ENCODE results near the gene TGFA.

TGFA gene

DNA sequence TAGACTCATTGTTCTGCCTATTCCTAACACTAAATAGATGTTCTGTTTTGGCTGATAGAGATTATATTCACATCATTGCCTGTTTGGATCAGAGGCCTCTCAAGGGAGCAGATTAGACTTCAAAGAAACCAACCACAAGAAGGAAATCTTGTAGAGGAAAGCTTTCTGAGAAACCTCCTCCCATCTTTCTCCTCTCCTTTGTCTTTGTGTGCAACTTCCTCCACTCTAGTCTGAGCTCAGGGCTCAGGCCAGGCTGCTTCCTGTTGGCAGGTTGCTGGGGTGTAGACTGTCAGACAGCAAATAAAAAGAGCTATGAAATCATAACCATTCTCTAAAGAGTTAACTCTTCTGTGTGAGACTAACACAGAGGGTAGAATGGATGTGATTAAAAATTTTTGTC is 113.0 kb downstream of the TGFA start:
- Histone ChIP-seq H3K9ac (ENCODE audit: low read length) (no peak overlapping the region), H3K36me3 (ENCODE audit: control insufficient read depth, insufficient read depth, low read length) (no peaks in the 10 kb centered on the region), H3K4me3 (ENCODE audit: low read length) (no peak overlapping the region), H3K4me1 (ENCODE audit: control insufficient read depth, insufficient read depth, low read length) (no peaks in the 10 kb centered on the region), H3K27ac (ENCODE audit: low read depth, low read length) (no peak overlapping the region), H3K27me3 (ENCODE audit: control insufficient read depth, insufficient read depth, low read length) (no peaks in the 10 kb centered on the region)

DNA sequence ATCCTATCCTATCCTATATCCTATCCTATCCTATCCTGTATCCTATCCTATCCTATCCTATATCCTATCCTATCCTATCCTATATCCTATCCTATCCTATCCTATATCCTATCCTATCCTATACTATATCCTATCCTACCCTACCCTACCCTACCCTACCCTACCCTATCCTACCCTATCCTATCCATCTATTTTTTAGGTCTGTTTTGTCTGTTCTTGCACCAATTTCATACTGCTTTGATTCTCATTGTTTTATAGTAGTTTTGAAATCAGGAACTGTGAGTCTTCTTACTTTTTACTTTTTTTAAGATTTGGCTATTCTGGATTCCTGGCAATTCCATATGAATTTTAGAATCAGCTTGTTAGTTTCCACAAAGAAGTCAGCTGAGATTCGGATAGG is 118.5 kb downstream of the TGFA start:
- Histone ChIP-seq H3K27me3 (ENCODE audit: control insufficient read depth, insufficient read depth, low read length) (no peaks in the 10 kb centered on the region), H3K9ac (ENCODE audit: low read length) (no peak overlapping the region), H3K27ac (ENCODE audit: low read depth, low read length) (no peak overlapping the region), H3K4me1 (ENCODE audit: control insufficient read depth, insufficient read depth, low read length) (no peaks in the 10 kb centered on the region), H3K4me3 (ENCODE audit: low read length) (no peak overlapping the region), H3K36me3 (ENCODE audit: control insufficient read depth, insufficient read depth, low read length) (no peaks in the 10 kb centered on the region)

DNA sequence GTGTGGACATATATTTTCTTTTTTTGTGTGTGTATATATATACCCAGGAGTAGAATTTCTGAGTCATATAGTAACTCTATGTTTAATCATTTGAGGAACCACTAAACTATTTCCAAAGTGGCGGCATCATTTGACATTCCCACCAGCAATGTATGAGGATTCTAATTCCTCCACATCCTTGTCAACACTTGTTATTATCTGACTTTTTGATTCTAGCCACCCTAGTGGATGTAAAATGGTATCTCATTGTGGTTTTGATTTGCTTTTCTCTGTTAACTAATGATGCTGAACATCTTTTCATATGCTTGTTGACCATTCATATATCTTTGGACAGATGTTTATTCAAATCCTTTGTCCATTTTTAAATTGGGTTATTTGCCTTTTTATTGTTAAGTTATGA is 120.3 kb downstream of the TGFA start:
- no peaks in the 10 kb centered on the region for H3K4me1 ChIP-seq (ENCODE audit: control insufficient read depth, insufficient read depth, low read length)
- H3K4me3 ChIP-seq (ENCODE audit: low read length), result no peak overlapping the region
- H3K27ac ChIP-seq (ENCODE audit: low read depth, low read length), result no peak overlapping the region
- no peaks in the 10 kb centered on the region for H3K27me3 ChIP-seq (ENCODE audit: control insufficient read depth, insufficient read depth, low read length)
- no peaks in the 10 kb centered on the region for H3K36me3 ChIP-seq (ENCODE audit: control insufficient read depth, insufficient read depth, low read length)
- H3K9ac ChIP-seq (ENCODE audit: low read length), result no peak overlapping the region

DNA sequence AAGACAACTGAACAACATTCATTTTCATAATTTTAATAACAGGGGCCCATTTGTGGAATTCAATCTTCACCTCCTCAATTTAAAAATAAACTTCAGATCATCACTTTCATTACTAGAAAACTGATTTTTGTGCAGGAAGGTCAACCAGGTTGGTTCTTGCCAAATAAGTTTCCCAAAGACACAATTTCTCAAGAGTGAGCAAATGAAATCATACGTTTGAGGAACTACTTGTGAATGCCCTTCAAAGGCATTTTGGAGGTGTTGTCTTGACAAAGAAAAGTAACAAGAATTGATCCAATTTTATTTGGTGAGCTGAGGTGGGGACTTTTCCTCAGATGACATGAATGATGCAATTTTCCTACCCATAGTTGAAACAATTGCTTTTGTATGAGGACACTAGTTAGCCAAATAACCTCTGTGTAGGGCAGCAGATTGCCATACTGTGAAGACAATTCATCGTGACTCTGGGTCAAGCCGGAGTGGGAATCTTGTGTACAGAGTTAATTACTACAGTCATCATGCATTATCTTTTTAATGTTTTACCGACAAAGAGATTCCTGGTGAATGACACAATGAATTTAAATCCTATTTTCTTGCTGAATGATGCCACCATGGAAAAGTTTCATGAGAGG is 121.8 kb downstream of the TGFA start:
- Histone ChIP-seq H3K4me3 (ENCODE audit: low read length) (no peak overlapping the region), H3K27ac (ENCODE audit: low read depth, low read length) (no peak overlapping the region), H3K4me1 (ENCODE audit: control insufficient read depth, insufficient read depth, low read length) (no peaks in the 10 kb centered on the region), H3K36me3 (ENCODE audit: control insufficient read depth, insufficient read depth, low read length) (no peaks in the 10 kb centered on the region), H3K27me3 (ENCODE audit: control insufficient read depth, insufficient read depth, low read length) (no peaks in the 10 kb centered on the region), H3K9ac (ENCODE audit: low read length) (no peak overlapping the region)

DNA sequence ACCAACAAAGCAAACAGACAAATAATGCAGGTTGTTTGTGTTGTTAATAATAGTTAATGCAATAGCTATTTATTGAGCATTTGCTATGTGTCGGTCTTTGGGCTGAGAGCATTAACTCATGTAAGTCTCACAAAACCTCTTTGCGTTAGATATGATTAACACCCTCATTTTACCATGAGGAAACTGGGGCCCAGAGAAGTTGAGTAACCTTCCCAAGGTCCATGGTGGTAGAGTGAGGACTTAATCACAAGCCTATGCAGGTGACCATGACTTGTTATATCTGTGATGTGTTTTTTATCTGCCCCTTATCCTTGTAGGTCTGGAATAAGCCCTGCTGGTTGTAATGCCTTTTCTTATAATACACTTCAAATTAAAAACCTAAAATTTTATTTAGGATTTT is 127.3 kb downstream of the TGFA start:
- Histone ChIP-seq H3K27me3 (ENCODE audit: control insufficient read depth, insufficient read depth, low read length) (no peaks in the 10 kb centered on the region), H3K4me3 (ENCODE audit: low read length) (no peak overlapping the region), H3K4me1 (ENCODE audit: control insufficient read depth, insufficient read depth, low read length) (no peaks in the 10 kb centered on the region), H3K36me3 (ENCODE audit: control insufficient read depth, insufficient read depth, low read length) (no peaks in the 10 kb centered on the region), H3K27ac (ENCODE audit: low read depth, low read length) (no peak overlapping the region), H3K9ac (ENCODE audit: low read length) (no peak overlapping the region)

DNA sequence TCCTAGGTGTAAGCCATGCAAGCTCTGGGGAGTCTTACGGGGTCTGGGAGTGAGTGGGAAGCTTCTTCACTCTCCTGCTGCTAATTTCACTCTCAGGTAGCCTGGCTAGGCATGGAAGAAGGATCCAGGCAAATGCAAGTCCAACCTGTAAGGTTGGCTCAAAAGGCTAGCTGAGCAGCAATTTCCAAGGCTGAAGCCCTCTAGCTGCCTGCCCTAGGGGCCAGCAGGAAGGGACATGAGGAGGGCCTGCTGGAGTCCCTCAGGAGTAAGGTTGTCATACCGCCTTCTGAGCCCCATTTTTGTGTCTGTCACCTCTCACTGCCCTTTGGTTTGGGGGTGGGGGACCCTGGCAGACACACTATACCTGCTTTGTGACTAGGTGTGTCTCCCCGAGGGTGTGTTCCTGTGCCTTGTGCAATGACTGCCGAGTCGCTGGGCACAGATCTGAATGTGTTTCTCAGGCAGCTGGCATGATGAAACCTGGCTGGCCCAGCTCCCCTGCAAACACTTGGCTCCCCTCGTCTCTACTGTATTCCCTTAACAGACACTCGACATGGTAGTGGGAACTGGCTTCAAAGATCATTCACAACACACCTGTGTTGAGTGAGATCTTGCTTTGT is 127.8 kb downstream of the TGFA start:
- H3K36me3 ChIP-seq (ENCODE audit: control insufficient read depth, insufficient read depth, low read length), result no peaks in the 10 kb centered on the region
- H3K9ac ChIP-seq (ENCODE audit: low read length), result no peak overlapping the region
- no peak overlapping the region for H3K4me3 ChIP-seq (ENCODE audit: low read length)
- no peaks in the 10 kb centered on the region for H3K4me1 ChIP-seq (ENCODE audit: control insufficient read depth, insufficient read depth, low read length)
- H3K27ac ChIP-seq (ENCODE audit: low read depth, low read length), result no peak overlapping the region
- no peaks in the 10 kb centered on the region for H3K27me3 ChIP-seq (ENCODE audit: control insufficient read depth, insufficient read depth, low read length)

DNA sequence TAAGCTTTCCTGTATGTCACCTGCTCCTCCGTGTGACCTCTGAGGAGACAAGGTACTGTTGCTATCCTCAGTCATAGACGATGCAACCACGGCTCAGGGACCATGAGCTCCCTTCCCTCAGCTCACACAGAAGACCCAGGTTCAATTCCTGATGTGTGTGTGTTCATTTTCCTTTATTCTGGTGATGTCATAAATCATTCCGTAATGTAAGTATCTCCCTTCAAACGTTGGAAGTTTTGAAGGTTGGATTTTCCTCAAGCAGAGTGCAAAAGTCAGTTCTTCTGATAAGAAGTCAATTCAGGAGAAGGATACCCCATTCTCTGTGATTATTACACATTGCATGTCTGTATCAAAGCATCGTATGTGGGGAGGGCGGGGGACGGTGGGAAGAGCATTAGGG is 132.9 kb downstream of the TGFA start:
- Histone ChIP-seq H3K4me1 (ENCODE audit: control insufficient read depth, insufficient read depth, low read length) (no peaks in the 10 kb centered on the region), H3K27ac (ENCODE audit: low read depth, low read length) (no peak overlapping the region), H3K36me3 (ENCODE audit: control insufficient read depth, insufficient read depth, low read length) (no peaks in the 10 kb centered on the region)

DNA sequence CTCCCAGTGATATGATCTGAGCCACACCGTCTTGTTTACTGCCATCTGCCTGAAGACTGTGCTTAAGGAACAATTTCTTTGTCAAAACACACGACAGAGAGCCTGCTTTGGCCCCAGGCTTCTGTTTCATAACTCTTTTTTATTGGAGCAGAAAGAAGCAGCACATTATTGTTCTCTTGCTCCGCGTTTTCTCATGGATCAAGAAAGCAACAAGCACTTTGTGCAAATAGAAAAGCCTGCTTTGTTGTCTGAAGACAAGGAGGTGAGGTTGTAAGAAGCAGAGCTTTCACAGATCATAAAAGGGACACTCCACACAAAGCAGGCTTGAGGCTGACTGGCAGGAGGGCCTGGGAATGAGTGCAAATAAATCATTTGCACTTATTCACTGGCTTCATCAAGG is 133.5 kb downstream of the TGFA start:
- no peak overlapping the region for H3K9ac ChIP-seq (ENCODE audit: low read length)
- H3K36me3 ChIP-seq (ENCODE audit: control insufficient read depth, insufficient read depth, low read length), result no peaks in the 10 kb centered on the region
- H3K27me3 ChIP-seq (ENCODE audit: control insufficient read depth, insufficient read depth, low read length), result no peaks in the 10 kb centered on the region
- no peak overlapping the region for H3K27ac ChIP-seq (ENCODE audit: low read depth, low read length)
- H3K4me1 ChIP-seq (ENCODE audit: control insufficient read depth, insufficient read depth, low read length), result no peaks in the 10 kb centered on the region
- H3K4me3 ChIP-seq (ENCODE audit: low read length), result no peak overlapping the region

More for the DNA sequence above, 132.9 kb downstream of the TGFA start:
- Histone ChIP-seq H3K27me3 (ENCODE audit: control insufficient read depth, insufficient read depth, low read length) (no peaks in the 10 kb centered on the region), H3K9ac (ENCODE audit: low read length) (no peak overlapping the region), H3K4me3 (ENCODE audit: low read length) (no peak overlapping the region)

DNA sequence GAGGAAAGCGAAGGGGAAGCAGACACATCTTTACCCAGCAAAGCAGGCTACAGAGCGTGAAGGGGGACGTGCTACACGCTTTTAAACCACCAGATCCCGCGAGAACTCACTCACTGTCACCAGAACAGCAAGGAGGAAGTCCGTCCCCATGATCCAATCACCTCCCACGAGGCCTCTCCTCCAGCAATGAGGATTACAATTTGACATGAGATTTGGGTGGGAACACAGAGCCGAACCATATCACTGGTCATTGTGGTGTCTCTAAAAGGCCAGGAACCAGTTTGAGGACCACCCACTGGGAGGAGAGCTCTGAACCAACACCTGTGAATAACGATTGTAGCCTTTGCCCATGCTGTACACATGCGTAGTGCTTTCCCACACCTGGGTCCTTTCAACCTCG is 135.1 kb downstream of the TGFA start:
- H3K4me3 ChIP-seq (ENCODE audit: low read length), result no peak overlapping the region
- no peaks in the 10 kb centered on the region for H3K36me3 ChIP-seq (ENCODE audit: control insufficient read depth, insufficient read depth, low read length)
- H3K4me1 ChIP-seq (ENCODE audit: control insufficient read depth, insufficient read depth, low read length), result no peaks in the 10 kb centered on the region
- no peak overlapping the region for H3K27ac ChIP-seq (ENCODE audit: low read depth, low read length)
- no peak overlapping the region for H3K9ac ChIP-seq (ENCODE audit: low read length)
- no peaks in the 10 kb centered on the region for H3K27me3 ChIP-seq (ENCODE audit: control insufficient read depth, insufficient read depth, low read length)

DNA sequence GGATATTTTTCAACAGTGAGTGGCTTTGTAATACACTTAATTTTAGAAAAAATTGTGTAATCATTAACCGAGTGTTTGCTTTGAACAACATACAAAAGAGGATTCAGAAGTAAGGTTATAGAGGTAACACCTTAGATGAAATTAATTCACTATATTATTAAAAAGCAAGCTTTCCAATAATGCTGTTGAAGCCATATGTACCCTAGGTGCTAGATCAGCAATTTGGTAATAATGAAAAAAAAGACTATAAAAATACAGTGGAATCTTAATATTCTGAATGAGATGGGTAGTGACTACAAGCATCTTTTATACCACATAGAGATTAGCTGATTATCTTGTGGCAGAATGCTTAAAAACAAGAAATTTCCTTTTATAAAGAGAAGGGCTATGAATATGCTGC is 136.6 kb downstream of the TGFA start:
- Histone ChIP-seq H3K4me1 (ENCODE audit: control insufficient read depth, insufficient read depth, low read length) (no peaks in the 10 kb centered on the region), H3K9ac (ENCODE audit: low read length) (no peak overlapping the region), H3K36me3 (ENCODE audit: control insufficient read depth, insufficient read depth, low read length) (no peaks in the 10 kb centered on the region), H3K4me3 (ENCODE audit: low read length) (no peak overlapping the region), H3K27me3 (ENCODE audit: control insufficient read depth, insufficient read depth, low read length) (no peaks in the 10 kb centered on the region), H3K27ac (ENCODE audit: low read depth, low read length) (no peak overlapping the region)

DNA sequence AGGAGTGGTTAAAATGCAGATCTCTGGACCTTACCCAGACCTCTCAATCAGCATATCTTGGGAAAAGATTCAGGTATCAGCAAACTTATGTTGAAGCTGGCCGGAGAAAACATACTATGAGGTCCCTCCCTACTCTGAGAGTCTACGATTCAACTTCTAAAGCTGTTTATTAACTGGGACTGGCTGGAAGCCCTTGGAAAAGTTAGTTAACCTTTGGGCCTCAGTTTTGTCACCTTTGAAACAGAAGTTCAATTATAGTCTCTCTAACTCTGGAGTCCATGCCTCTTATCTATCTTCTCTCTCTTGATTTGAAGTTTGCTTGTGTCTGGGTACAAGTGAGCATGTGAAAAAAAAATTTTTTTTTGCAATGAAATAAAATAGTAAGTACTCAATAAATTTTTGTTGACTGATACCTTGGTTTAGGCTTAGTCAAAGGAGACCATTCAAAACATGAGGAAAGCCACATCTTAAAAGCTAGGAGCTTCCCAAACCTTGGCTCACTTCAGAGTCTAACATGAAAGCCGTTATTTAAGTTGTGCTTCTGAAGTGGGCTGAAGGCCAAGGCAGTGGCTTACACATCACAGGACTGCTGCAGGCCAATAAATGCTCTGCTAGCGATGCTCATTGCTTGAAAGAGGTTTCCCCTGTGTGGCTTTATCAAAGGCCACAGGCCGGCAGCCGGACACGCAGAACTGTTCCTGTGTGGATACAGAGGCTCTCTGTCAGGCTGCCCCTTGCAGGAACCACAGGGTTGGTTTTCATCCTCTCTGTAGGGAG is 141.1 kb downstream of the TGFA start:
- Histone ChIP-seq H3K36me3 (ENCODE audit: control insufficient read depth, insufficient read depth, low read length) (no peaks in the 10 kb centered on the region), H3K9ac (ENCODE audit: low read length) (no peak overlapping the region), H3K27me3 (ENCODE audit: control insufficient read depth, insufficient read depth, low read length) (no peaks in the 10 kb centered on the region), H3K4me1 (ENCODE audit: control insufficient read depth, insufficient read depth, low read length) (no peaks in the 10 kb centered on the region), H3K4me3 (ENCODE audit: low read length) (no peak overlapping the region), H3K27ac (ENCODE audit: low read depth, low read length) (no peak overlapping the region)

DNA sequence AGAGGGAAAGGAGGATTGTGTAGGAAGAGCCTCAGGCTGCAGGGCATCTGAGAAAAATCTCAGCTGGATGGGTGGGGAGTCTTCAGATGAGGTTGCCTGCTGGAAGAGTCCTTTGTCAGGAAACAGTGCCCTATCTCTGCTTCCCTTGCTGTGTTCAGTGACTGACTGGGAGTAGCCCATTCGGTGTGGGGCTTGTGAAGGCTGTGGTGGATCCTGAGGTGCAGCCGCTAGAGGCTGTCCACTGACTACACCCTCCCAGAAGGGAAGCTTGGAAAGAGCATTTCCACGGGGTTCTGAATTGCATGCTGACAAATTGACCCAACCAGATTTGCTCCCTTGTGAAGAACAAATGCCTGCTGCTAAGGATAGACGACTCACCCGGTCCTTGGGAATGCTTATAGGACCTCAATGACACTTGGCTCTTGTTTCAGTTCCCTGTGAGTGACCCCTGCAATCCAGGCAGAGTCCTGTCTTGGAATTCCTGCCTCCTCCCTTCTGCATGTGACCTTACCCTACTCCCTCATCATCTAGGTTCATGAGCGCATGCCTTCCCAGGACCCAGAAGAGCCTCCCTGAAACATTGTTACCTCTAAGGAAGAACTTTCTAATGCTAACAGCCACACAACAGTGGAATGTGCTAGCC is 142.0 kb downstream of the TGFA start:
- H3K9ac ChIP-seq (ENCODE audit: low read length), result no peak overlapping the region
- no peaks in the 10 kb centered on the region for H3K36me3 ChIP-seq (ENCODE audit: control insufficient read depth, insufficient read depth, low read length)
- no peaks in the 10 kb centered on the region for H3K4me1 ChIP-seq (ENCODE audit: control insufficient read depth, insufficient read depth, low read length)
- H3K27me3 ChIP-seq (ENCODE audit: control insufficient read depth, insufficient read depth, low read length), result no peaks in the 10 kb centered on the region
- no peak overlapping the region for H3K27ac ChIP-seq (ENCODE audit: low read depth, low read length)
- no peak overlapping the region for H3K4me3 ChIP-seq (ENCODE audit: low read length)

All from rectal smooth muscle tissue (tissue), 1 donor.